ENCODE data around the gene PDE3A. TPM values are rescaled to one million over a fixed set of nuclear protein-coding genes. Genes with fewer than 3 reads are reported as not detected.

PDE3A gene
- total RNA-seq, 1 experiment from 2014 or later: 19.9 TPM

DNA sequence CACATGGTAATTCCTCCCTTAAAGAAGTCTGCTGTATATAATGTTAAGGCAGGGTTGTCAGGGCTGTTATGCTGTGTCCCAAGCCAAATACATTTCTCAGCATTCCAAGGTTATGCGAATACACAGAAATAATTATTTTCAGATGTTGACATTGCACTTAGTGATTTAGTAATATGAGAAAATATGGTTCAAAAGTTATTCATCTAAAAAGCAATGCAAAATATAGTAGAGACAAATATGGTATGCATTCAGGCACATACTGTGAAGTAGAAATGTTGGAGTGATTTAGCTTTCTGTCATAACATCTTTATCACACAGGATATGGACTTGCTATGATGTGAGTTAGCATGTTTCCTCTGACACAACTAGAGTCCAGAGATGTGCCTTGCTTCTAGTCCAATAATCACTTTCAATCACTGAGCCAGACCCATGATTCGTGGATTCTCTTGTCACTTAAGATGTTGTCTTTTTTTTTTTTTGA is 70.0 kb downstream of the PDE3A start:
- CTCF ChIA-PET: no interaction called here
- no peaks in the 10 kb centered on the region for H3K9me3 Mint-ChIP-seq (ENCODE audit: low read depth, unreplicated experiment)
- no peaks in the 10 kb centered on the region for H3K4me1 Mint-ChIP-seq (ENCODE audit: low read depth, unreplicated experiment)
- H3K27me3 Mint-ChIP-seq (ENCODE audit: unreplicated experiment): no peaks in the 10 kb centered on the region
- intact Hi-C loops (cut with micrococcal nuclease; ENCODE audit: unreplicated experiment): no loop called here
- H3K4me3 Mint-ChIP-seq (ENCODE audit: low read depth, unreplicated experiment): no peak overlapping the region
- H3K36me3 Mint-ChIP-seq (ENCODE audit: insufficient read depth, unreplicated experiment): no peaks in the 10 kb centered on the region
- no peak for DNase-seq
- BruUV-seq (replicated peaks): no TSS peak
- no peak overlapping the region for H3K27ac Mint-ChIP-seq (ENCODE audit: unreplicated experiment)
- TF ChIP-seq, protein P1, sequence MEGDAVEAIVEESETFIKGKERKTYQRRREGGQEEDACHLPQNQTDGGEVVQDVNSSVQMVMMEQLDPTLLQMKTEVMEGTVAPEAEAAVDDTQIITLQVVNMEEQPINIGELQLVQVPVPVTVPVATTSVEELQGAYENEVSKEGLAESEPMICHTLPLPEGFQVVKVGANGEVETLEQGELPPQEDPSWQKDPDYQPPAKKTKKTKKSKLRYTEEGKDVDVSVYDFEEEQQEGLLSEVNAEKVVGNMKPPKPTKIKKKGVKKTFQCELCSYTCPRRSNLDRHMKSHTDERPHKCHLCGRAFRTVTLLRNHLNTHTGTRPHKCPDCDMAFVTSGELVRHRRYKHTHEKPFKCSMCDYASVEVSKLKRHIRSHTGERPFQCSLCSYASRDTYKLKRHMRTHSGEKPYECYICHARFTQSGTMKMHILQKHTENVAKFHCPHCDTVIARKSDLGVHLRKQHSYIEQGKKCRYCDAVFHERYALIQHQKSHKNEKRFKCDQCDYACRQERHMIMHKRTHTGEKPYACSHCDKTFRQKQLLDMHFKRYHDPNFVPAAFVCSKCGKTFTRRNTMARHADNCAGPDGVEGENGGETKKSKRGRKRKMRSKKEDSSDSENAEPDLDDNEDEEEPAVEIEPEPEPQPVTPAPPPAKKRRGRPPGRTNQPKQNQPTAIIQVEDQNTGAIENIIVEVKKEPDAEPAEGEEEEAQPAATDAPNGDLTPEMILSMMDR (IDR thresholded peaks at IDR 0.05; ENCODE audit: unreplicated experiment): no peak

DNA sequence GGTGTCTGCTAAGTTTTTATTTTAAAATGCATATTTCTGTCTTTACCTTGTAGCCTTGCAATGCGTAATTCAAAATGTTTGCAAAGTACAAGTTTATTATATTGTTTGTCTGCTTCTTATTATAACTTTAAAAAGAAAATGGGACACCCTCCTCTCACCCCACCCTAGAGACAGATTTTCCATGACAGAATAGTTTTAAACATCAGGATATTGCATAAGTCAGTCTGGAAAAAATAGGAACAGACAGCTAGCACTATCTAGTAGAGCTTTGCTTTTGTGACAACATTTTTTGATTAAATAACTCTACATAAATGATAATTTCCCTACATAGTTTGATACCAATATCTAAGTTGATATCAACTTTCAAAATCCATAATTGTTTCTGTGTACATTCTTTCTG is 71.3 kb downstream of the PDE3A start:
- TF ChIP-seq, protein P1 (IDR thresholded peaks at IDR 0.05; ENCODE audit: unreplicated experiment): no peak
- intact Hi-C loops (cut with micrococcal nuclease; ENCODE audit: unreplicated experiment): no loop called here
- Mint-ChIP-seq H3K27me3 (ENCODE audit: unreplicated experiment) (no peaks in the 10 kb centered on the region), H3K4me3 (ENCODE audit: low read depth, unreplicated experiment) (no peak overlapping the region), H3K9me3 (ENCODE audit: low read depth, unreplicated experiment) (no peaks in the 10 kb centered on the region), H3K36me3 (ENCODE audit: insufficient read depth, unreplicated experiment) (no peaks in the 10 kb centered on the region), H3K27ac (ENCODE audit: unreplicated experiment) (no peak overlapping the region), H3K4me1 (ENCODE audit: low read depth, unreplicated experiment) (peaks cover 10% of the 10 kb centered on the region)
- BruUV-seq (replicated peaks): no TSS peak
- CTCF ChIA-PET: no interaction called here
- DNase-seq: no peak

DNA sequence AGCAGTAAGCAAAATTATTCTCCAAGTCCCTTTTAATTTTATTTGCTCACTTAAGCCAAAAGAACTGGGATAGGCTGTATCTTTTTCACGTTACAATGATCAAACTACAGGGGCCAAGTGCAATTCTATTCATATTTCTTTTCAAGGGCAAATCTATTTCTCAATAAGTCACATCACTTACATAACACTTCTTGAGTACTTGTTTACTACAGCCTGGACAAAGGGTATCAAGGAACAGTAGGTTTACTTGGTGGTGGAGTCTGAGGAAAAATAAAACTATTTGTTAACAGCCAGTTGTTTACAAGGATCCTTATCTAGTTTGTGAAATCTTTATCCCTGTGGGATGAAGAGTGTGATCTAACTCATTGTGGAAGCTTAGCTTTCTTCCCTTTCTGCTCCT is 72.1 kb downstream of the PDE3A start:
- no peaks in the 10 kb centered on the region for H3K9me3 Mint-ChIP-seq (ENCODE audit: low read depth, unreplicated experiment)
- no peak overlapping the region for H3K27ac Mint-ChIP-seq (ENCODE audit: unreplicated experiment)
- no TSS peak for BruUV-seq (replicated peaks)
- intact Hi-C loops (cut with micrococcal nuclease; ENCODE audit: unreplicated experiment): no loop called here
- CTCF ChIA-PET: no interaction called here
- H3K36me3 Mint-ChIP-seq (ENCODE audit: insufficient read depth, unreplicated experiment): no peaks in the 10 kb centered on the region
- H3K4me1 Mint-ChIP-seq (ENCODE audit: low read depth, unreplicated experiment): peaks cover 10% of the 10 kb centered on the region
- no peak for DNase-seq
- no peaks in the 10 kb centered on the region for H3K27me3 Mint-ChIP-seq (ENCODE audit: unreplicated experiment)
- TF ChIP-seq, protein P1 (IDR thresholded peaks at IDR 0.05; ENCODE audit: unreplicated experiment): no peak
- no peak overlapping the region for H3K4me3 Mint-ChIP-seq (ENCODE audit: low read depth, unreplicated experiment)

DNA sequence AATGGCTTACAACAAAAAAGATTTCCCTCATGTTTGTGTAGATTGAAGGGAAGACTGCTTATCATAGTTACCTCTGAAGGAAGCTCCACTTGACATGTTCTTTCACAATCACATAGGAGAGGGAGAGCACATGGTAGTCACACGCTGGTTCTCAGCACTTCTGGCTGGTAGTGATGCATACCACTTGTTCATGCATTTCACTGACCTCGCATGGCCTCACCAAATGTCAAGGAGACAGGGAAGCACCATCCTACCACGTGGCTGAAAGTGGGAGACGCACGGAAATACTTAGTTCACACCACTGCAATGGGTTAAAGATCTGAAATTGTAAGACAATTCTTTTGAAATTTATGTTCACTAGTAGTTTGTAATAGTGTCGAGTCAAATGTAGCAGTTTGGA is 74.0 kb downstream of the PDE3A start:
- intact Hi-C loops (cut with micrococcal nuclease; ENCODE audit: unreplicated experiment): no loop called here
- H3K36me3 Mint-ChIP-seq (ENCODE audit: insufficient read depth, unreplicated experiment): no peaks in the 10 kb centered on the region
- H3K9me3 Mint-ChIP-seq (ENCODE audit: low read depth, unreplicated experiment): no peaks in the 10 kb centered on the region
- peaks cover 10% of the 10 kb centered on the region for H3K4me1 Mint-ChIP-seq (ENCODE audit: low read depth, unreplicated experiment)
- no TSS peak for BruUV-seq (replicated peaks)
- DNase-seq: no peak
- TF ChIP-seq, protein P1 (IDR thresholded peaks at IDR 0.05; ENCODE audit: unreplicated experiment): no peak
- no peak overlapping the region for H3K4me3 Mint-ChIP-seq (ENCODE audit: low read depth, unreplicated experiment)
- CTCF ChIA-PET: no interaction called here
- H3K27ac Mint-ChIP-seq (ENCODE audit: unreplicated experiment): no peak overlapping the region
- H3K27me3 Mint-ChIP-seq (ENCODE audit: unreplicated experiment): no peaks in the 10 kb centered on the region
